HG03520 (cell line): ENCODE data around the gene YLPM1.

Experiments
- ATAC-seq: cut with Tn5 transposase; IDR thresholded peaks from one replicate; pipeline ENCODE4 v1.9.1; 2021; ENCODE audit warnings: mild to moderate bottlenecking, moderate library complexity; ENCODE audit not compliant: unreplicated experiment

YLPM1 gene

GRCh38 chr14:74785056-74785613, 22.0 kb downstream of the YLPM1 start:
- no peak for ATAC-seq

DNA sequence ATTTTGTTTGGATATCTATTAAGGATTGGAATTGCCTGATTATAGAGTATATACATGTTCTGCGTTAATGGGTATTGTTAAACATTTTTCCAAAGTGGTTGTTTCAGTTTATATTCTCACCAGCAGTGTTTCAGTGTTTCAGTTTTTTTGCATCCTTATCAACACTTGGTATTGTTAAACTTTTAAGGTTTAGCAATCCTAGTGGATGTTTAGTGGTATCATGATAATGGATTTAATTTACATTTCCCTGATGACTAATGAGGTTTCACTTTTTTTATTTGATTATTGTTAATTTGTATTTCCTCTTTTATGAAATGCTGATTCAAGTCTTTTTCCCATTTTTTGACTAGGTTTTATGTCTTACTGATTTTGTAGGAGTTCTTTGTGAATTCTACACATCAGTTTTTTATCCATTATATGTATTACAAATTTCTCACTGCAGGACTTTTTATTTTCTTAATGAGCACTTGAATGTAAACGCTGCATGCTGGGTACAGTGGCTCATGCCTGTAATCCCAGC, 23.7 kb downstream of the YLPM1 start:
- no peak for ATAC-seq

GRCh38 chr14:74792249-74793039, 29.3 kb downstream of the YLPM1 start:
- ATAC-seq = no peak

DNA sequence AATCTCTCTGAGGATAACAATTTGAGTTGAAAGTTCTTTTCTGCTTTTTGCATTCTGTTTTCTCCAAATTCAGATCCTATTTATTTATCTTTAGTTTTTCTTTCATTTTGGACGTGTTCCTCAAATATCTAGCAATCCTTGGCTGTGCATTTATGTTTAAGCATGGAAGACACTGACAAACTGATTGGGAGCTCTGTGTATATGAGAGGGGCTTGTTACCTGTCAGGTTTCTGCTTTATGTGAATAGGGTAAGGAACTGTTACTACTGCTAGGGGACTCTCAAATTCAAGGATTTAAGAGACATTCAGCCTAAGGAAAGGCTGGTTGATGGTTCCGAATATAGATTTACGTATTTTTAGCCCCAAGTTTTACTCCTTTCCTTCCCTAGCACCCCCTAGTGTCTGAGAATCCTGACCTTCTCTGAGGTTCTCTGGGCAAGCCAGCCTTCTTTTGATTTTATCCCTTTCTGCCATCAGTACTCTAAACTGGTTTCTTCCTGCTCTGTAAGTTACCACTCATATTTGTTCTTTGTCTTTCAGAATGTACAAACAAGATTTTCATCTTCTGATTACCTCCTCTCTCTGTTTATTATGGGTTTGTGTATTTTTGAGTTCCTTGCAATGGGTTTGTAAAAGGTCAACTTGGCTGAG, 30.5 kb downstream of the YLPM1 start:
- no peak for ATAC-seq

- no peak for ATAC-seq
These were observed 31.8 kb downstream of the YLPM1 start for GRCh38 chr14:74794947-74795346.

DNA sequence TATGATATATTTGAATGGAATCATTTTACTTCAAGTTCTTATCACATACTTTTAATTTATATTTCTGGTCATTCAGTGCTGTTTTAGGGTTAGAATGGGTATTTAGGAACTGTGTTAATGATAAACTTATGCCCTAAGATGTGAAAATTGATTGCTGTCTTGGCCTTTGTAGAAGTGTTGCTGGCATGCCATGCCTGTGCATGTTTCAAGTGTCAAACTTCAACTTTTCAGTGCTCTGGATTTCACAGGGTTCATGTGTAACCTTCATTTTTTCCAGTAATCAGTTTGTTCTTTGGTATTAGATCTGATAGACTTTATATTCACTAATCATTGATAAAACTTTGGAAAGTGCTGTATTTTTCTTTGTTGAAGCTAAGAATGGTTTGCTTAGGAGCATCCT, 36.6 kb downstream of the YLPM1 start:
- ATAC-seq = no peak

DNA sequence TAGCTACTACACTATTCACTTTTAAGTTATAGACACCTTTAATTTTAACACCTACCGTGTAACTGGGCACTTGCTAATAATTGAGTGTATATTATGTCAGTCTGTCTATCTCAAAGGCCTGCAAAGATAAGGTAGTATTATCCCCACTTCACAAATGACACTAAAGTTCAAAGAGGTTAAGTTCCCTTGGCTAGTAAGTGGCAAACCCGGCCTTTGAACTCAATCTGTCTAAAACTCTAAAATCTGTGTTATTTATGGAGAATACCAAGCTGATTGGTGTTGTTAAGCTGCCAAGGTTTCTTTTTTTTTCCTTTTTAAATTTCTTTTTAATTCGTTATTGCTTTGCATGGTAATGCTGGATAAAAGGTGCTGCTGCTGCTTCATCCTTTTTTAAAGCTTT, 37.7 kb downstream of the YLPM1 start:
- no peak for ATAC-seq

- no peak for ATAC-seq
These were observed 38.3 kb downstream of the YLPM1 start for GRCh38 chr14:74801396-74801795.

DNA sequence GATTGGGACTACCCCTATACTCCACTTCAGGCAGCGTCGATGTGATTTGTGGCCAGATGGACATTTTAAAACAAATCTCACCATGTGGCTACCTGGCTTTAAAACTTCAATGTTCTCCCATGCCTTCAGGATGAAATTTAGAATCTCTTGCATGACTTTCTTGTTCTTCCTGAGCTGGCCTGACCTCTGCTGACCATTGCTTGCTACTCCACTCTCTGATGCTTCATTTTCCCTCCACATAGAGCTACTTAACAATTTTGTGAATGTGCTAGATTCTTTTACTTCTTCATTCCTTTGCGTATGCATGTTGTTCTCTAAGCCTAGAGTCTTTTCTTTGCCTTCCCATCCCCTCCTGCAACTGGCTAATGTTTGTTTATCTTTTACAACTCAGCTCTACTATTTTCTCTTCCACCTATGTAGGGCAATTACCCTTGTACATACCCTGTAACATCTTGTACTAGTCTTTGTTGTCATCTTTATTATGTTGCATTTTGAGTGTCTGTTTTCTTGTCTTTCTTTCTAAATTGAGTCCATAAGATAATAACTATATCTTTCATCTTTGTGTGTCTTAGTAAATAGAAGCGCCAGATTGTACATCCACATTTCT, 41.2 kb downstream of the YLPM1 start:
- no peak for ATAC-seq

DNA sequence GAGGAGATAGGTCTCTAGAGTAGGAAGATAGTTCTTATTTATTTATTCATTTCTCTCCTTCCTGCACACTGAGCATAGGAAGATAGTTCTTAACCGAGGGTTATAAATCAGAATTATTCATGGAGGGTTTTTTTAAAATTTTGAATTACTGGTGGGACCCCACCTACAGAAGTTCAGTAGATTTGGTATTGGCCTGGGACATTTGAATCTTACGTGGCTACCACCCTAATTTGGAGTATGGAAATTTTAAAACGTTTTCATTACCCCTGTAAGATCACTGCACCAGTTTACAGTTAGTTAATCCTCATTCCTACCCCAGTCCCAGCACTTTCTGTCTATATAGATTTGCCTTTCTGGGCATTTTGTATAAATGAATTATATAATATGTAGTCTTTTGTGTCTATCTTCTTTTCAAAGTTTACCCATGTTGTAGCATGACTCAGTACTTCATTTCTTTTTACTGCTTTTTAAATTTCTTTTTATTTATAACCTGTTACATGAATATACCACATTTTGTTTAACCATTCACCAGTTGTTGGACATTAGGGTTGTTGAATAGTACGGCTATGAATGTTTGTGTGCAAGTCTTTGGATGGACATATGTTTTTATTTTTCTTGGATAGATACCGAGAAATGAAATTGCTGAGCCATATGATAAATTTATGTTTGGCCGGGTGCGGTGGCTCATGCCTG, 44.9 kb downstream of the YLPM1 start:
- ATAC-seq = no peak

- no peak for ATAC-seq
These were observed 53.0 kb downstream of the YLPM1 start for GRCh38 chr14:74816124-74816523.

- no peak for ATAC-seq
These were observed 57.2 kb downstream of the YLPM1 start for GRCh38 chr14:74820288-74820687.

GRCh38 chr14:74821267-74821915, 58.3 kb downstream of the YLPM1 start:
- ATAC-seq = no peak

DNA sequence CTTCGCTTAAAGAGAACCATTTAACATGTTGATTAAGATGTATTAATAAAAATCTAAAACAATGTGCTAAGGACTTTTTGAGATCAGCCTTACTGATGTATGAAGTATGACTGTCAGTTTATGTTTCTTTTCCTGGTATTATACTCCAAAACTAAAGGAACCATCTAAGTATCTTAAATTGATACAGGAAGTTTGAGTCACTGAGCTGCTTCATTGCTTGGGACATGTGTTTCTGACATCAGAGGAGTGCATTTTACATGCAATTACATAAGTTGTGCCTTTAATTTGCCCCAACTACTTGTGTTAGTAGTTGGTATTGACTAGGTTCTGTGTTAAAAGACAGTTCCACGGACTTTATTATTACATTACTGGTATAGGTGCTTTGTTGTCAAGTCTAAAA, 61.9 kb downstream of the YLPM1 start:
- ATAC-seq = no peak

DNA sequence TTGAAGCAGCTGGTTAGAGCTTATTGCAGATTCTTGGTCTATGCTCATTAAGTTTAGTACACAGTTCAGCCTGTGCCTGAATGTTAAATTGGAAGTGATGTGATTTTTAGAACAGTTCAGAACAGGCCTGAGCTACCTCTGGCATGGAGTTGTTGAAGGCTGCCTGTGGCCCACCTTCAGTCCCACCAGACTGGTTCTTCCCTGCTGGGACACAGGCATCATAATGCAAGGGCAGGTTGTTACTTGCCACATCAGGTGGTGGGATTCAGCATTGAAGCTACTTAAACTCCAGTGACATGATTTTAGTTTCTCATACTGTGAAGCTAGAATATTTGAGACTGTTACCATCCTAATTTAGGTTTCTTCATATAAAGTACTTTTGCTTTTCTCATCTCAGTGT, 63.5 kb downstream of the YLPM1 start:
- ATAC-seq = no peak

DNA sequence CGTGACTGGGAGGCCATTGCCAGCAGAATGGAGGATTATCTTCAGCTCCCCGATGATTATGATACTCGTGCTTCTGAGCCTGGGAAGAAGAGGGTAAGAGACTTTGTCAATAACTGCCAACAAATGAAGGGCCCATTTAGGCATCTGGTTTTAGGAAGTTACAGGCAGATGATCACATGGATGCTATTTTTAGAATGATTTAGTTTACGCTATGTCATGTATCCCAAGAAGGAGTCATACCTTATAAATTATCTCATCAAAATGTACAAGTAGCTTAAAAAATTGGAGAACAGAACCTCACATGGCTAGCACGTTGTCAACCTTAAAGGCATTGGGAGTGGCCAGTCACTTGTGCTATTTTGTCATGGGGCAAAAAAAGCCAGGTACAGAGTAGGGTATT, 66.1 kb downstream of the YLPM1 start:
- ATAC-seq = no peak

GRCh38 chr14:74832849-74833248, 69.7 kb downstream of the YLPM1 start:
- no peak for ATAC-seq

DNA sequence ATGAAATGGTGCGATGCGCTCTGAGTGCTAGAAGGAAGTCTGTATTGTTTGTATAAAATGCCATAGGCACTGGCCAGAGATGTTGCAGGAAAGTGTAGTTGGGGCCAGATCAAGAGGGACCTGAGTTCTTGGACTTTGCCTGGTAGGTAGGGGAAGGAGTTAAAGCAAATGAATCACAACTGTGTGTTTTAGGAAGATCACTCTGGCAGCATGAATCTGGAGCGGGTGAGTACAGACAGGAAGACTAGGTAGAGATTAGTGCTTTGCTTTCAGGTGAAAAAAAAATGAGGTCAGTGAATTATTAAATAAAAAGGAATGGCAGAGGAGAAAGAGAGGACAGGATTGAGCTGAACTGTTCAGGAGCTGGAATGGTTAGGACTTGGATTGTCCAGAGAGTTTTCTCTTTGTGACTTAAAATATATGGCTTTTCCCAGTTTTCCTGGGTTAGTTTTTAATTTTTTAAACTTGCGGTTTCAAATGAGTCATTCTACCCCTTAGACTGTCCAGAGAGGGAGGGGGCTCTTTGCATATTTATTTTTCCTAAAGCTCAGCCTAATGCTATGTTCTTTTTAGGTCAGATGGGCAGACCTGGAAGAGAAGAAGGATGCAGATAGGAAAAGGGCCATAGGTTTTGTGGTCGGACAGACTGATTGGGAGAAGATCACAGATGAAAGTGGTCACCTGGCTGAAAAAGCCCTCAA, 71.7 kb downstream of the YLPM1 start:
- ATAC-seq = no peak

DNA sequence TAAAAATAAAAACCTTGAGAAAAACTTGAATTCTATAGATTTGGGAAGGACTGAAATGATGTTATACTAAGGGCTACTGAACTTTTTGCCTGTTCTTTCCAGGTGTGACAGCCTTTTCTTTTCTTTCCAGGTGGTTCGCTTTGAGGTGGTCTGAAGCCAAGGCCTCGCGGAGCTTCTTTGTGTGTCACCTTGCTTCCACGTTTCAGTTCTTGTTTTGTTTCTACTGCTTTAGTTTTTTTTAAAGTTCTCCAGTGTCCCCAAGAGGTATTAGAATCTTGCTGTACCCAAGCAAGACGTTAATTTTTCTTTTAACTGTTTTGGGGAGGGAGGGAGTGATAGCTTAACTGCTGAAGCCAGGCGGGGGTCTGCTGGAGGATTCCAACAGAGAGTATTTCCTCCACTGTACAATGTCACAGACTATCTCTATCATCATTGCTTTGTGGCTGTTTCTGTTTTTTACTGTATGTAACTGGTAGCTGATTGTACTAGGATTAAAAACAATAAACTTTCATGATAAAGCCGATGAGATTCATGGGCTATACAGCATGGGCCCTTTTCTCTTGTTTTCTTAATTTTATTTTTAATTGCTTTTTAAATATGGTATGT, 72.6 kb downstream of the YLPM1 start:
- no peak for ATAC-seq
